ENCODE measurements around the gene CCR5. TPM values are rescaled to one million over a fixed set of nuclear protein-coding genes. Genes with fewer than 3 reads are reported as not detected.

Gene CCR5
- total and polyA plus RNA-seq, 2 of the 8 experiments (the other 6 are each of a cell fraction or from before 2014, with no cell fraction given), result not detected

DNA sequence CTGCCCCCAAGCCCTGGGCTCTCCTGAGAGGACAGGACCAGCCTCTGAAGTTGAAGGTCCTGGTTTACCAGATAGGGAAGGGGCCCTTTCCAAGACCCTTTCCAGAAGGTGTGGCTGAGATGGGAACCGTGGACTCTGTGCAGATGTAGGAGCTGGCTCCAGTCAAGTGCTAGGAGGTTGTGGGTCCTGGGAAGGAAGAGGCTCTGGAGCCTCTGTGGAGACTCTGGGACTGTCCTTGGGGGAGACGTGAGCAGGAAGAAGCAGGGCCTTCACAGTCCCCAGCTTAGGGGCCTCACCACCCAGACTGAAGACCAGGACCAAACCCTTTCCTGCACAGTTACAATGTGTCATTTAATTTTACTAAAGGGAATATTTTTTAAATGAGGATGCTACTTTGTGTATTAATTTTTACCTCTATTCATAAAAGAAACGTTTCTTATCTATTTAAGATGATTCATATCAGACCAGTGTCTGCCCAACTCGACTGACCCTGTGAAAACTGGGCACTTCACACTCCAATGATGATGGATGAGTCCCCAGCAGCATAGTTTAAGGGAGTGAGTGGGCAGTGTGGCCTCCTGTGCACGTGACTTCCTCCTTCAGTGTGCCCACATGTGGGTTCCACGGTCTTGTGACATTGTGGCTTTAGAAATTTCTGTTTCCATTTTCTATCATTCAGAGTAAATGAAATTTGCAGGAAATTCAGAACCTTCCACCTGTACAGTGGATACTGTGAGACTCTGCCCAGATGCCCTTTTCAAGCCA is 25.2 kb downstream of the CCR5 start:
- Histone ChIP-seq H3K4me2 (ENCODE audit: insufficient read depth in 1 of 2, low read depth in 2 of 2, low read length in 2 of 2) (no peak overlapping the region), H2AFZ (ENCODE audit: low read length) (no peak overlapping the region), H2AK5ac (ENCODE audit: low read depth, low read length) (no peak overlapping the region), H2BK5ac (ENCODE audit: low read depth, low read length) (no peak overlapping the region), H3K4me1 (replicated peaks in 1 of 4; ENCODE audit: control insufficient read depth in 3 of 4, insufficient read depth in 4 of 4, low read length in 3 of 4) (peaks cover 0 to 6% (median under 1%) of the 10 kb centered on the region in 4 experiments; a peak in 1 of 7 replicates), H3K79me2 (ENCODE audit: control insufficient read depth in 1 of 2, insufficient read depth in 2 of 2, low read length in 2 of 2) (no peaks in the 10 kb centered on the region), H4K8ac (ENCODE audit: extremely low read depth, insufficient read depth, low read length) (no peak overlapping the region), H3K23me2 (ENCODE audit: low read depth, low read length) (no peaks in the 10 kb centered on the region), H3K4me3 (ENCODE audit: extremely low read depth in 1 of 4, insufficient read depth in 2 of 4, low read depth in 3 of 4, low read length in 4 of 4) (no peak overlapping the region), H2BK120ac (replicated peaks; ENCODE audit: low read depth, low read length) (no peak overlapping the region), H3K27me3 (replicated peaks in 1 of 4; ENCODE audit: control insufficient read depth in 3 of 4, extremely low read depth in 1 of 4, insufficient read depth in 3 of 4, low read length in 3 of 4) (no peaks in the 10 kb centered on the region), H2BK20ac (ENCODE audit: low read length) (no peak overlapping the region), H3K56ac (replicated peaks; ENCODE audit: insufficient read length, low read depth, low read length) (no peak overlapping the region), H4K5ac (ENCODE audit: insufficient read length, low read depth, low read length) (no peak overlapping the region), H3K14ac (ENCODE audit: insufficient read length) (no peak overlapping the region), H2BK12ac (ENCODE audit: low read depth, low read length) (no peak overlapping the region), H3K9me3 (ENCODE audit: insufficient read depth in 2 of 2, low read depth in 1 of 2, low read length in 1 of 2) (no peaks in the 10 kb centered on the region), H3K27ac (ENCODE audit: low read depth, low read length) (no peak overlapping the region), H3K9ac (replicated peaks in 1 of 4; ENCODE audit: extremely low read depth in 1 of 4, low read depth in 3 of 4, low read length in 3 of 4) (no peak overlapping the region), H3K23ac (ENCODE audit: insufficient read length) (no peak overlapping the region), H4K91ac (replicated peaks; ENCODE audit: insufficient read length, low read length) (no peak overlapping the region), H3K4ac (replicated peaks; ENCODE audit: insufficient read length, low read depth, low read length) (no peak overlapping the region), H3K18ac (ENCODE audit: extremely low read depth, low read length) (no peak overlapping the region), H2BK15ac (ENCODE audit: low read length) (no peak overlapping the region), H4K20me1 (replicated peaks in 1 of 2; ENCODE audit: control insufficient read depth in 1 of 2, insufficient read depth in 2 of 2, low read length in 2 of 2) (no peaks in the 10 kb centered on the region), H3K36me3 (ENCODE audit: control insufficient read depth in 2 of 4, insufficient read depth in 4 of 4, low read length in 3 of 4) (no peaks in the 10 kb centered on the region), H3K79me1 (ENCODE audit: low read depth, low read length) (no peaks in the 10 kb centered on the region)
- POLR2A ChIA-PET (ENCODE audit: partially characterized antibody), result no interaction called here
- 95% methylated on average over 6 of the region's 6 CpGs; no CpG with 5 or more reads in 1 of the 2 experiments for WGBS, 2 experiments (ENCODE audit: extremely low coverage in 1 of 2, insufficient coverage in 1 of 2, insufficient read length in 1 of 2, insufficient replicate concordance in 2 of 2, low coverage in 1 of 2, low lambda C conversion rate in 2 of 2, missing lambda C conversion rate in 1 of 2)
- DNase-seq (ENCODE audit: low read depth in 1 of 2, low spot score in 2 of 2), result no peak
- CTCF ChIA-PET (ENCODE audit: partially characterized antibody), result interaction anchor here (0.6 to 1.9 kb wide), 6 partner anchors 13 to 1046 kb away, joined by 3 to 8 read pairs (median 3); partner anchors contain the start of gene CCR1
- no peak for FAIRE-seq
- no peak for TF ChIP-seq SUZ12 (IDR thresholded peaks at IDR 0.05; ENCODE audit: low read length)
- no peak for TF ChIP-seq BACH1 (IDR thresholded peaks at IDR 0.05; ENCODE audit: low read length)
- no peak for TF ChIP-seq BCL11A (IDR thresholded peaks at IDR 0.05; ENCODE audit: low read depth in 2 of 2, low read length in 2 of 2)
- TF ChIP-seq SP1 (IDR thresholded peaks at IDR 0.05; ENCODE audit: low read depth, low read length), result no peak
- TF ChIP-seq CBX5 (IDR thresholded peaks at IDR 0.05; ENCODE audit: low read depth, low read length), result no peak
- no peak for TF ChIP-seq BRCA1 (IDR thresholded peaks at IDR 0.05; ENCODE audit: low read depth, low read length)
- no peak for TF ChIP-seq FOSL1 (IDR thresholded peaks at IDR 0.05; ENCODE audit: insufficient read depth, low read depth, low read length)
- no peak for TF ChIP-seq RXRA (IDR thresholded peaks at IDR 0.05; ENCODE audit: insufficient read depth, low read depth, low read length)
- TF ChIP-seq JUN (IDR thresholded peaks at IDR 0.05; ENCODE audit: low read depth, low read length), result no peak
- TF ChIP-seq RFX5 (IDR thresholded peaks at IDR 0.05; ENCODE audit: borderline replicate concordance, low read depth, low read length), result no peak
- no peak for TF ChIP-seq EZH2 (IDR thresholded peaks at IDR 0.05; ENCODE audit: low read depth, low read length, severe bottlenecking)
- no peak for TF ChIP-seq E2F6 (IDR thresholded peaks at IDR 0.05)
- no peak for TF ChIP-seq GTF2F1 (IDR thresholded peaks at IDR 0.05; ENCODE audit: borderline replicate concordance, low read depth, low read length)
